T-cell (primary cell): Measurements from ENCODE around the gene TMA7. TPM values are rescaled to one million over a fixed set of nuclear protein-coding genes. Genes with fewer than 3 reads are reported as not detected.
"Not testable (repeated sequence)": the region's sequence is repeated elsewhere in the genome, so short reads cannot be mapped to it uniquely, and the experiment has no call there.

Experiments used
- ATAC-seq, 4 experiments: fragments of 200-7000 bp in 3 of 4; fragments of 150-1000 bp in 1 of 4; cut with Tn5 transposase; replicated peaks in 1 of 4; 1 replicate in 3 of 4; 2 replicates in 1 of 4; pipeline ENCODE4 v1.10.0; 2021; ENCODE audit warnings: moderate library complexity in 3 of 4, mild to moderate bottlenecking in 2 of 4, moderate number of reproducible peaks in 1 of 4
- CTCF ChIA-PET, 2 donors: fragments of 300-600 bp; sonication (Branson Sonifier 250); formaldehyde crosslinking; loops; one replicate each; lab custom pipeline; 2022; ENCODE audit warnings: antibody characterized with exemption in 2 of 2; lab: Charles Lee
- POLR2A ChIA-PET, 2 donors: fragments of 300-600 bp; sonication (Branson Sonifier 250); formaldehyde crosslinking; loops; one replicate each; lab custom pipeline; 2022; ENCODE audit warnings: antibody characterized with exemption in 2 of 2; lab: Charles Lee
- DNase-seq, 35 experiments: peaks; one replicate each; pipeline versions ENCODE4 v3.0.0 to v3.0.0-alpha.2; 2013 to 2023
- H3K27ac ChIP-seq: one replicate; pipeline ENCODE4 v1.5.1; 2013; ENCODE audit warnings: low read length
- H3K27me3 ChIP-seq, 2 experiments: replicated peaks in 1 of 2; 1 replicate in 1 of 2; 2 replicates in 1 of 2; pipeline versions ENCODE4 v1.6.1 to v1.7.0; 2013; ENCODE audit warnings: low read length in 1 of 2, mixed read lengths in 1 of 2; ENCODE audit not compliant: control insufficient read depth in 2 of 2, insufficient read depth in 2 of 2; ENCODE audit errors: extremely low read depth in 1 of 2
- H3K36me3 ChIP-seq, 2 donors: 1 replicate in 1 of 2; 2 replicates in 1 of 2; pipeline versions ENCODE4 v1.6.1 to v1.7.0; 2013; ENCODE audit warnings: low read length in 1 of 2; ENCODE audit not compliant: control insufficient read depth in 2 of 2, insufficient read depth in 1 of 2; ENCODE audit errors: extremely low read depth in 1 of 2
- H3K4me1 ChIP-seq, 2 experiments: 1 replicate in 1 of 2; 2 replicates in 1 of 2; pipeline versions ENCODE4 v1.6.1 to v1.7.0; 2013; ENCODE audit warnings: low read length in 2 of 2, mixed read lengths in 1 of 2; ENCODE audit not compliant: insufficient read depth in 2 of 2, control insufficient read depth in 1 of 2; ENCODE audit errors: extremely low read depth in 1 of 2
- H3K4me3 ChIP-seq, 2 donors: 1 replicate in 1 of 2; 2 replicates in 1 of 2; pipeline versions ENCODE4 v1.5.1 to v1.7.0; 2013; ENCODE audit warnings: mild to moderate bottlenecking in 2 of 2, low read length in 1 of 2, moderate library complexity in 1 of 2; ENCODE audit not compliant: control insufficient read depth in 1 of 2; ENCODE audit errors: extremely low read depth in 1 of 2
- H3K9me3 ChIP-seq: 2 replicates; pipeline ENCODE4 v1.7.0; 2013
- H3K27ac Mint-ChIP-seq, 2 donors: one replicate each; pipeline ENCODE4 v1.8.0; 2020 to 2021; ENCODE audit warnings: mild to moderate bottlenecking in 2 of 2, mixed read lengths in 2 of 2
- H3K27me3 Mint-ChIP-seq, 2 donors: one replicate each; pipeline ENCODE4 v1.8.0; 2021 to 2022; ENCODE audit warnings: mixed read lengths in 2 of 2
- H3K36me3 Mint-ChIP-seq: one replicate; pipeline ENCODE4 v1.8.0; 2021; ENCODE audit warnings: mixed read lengths
- H3K4me1 Mint-ChIP-seq, 3 donors: one replicate each; pipeline ENCODE4 v1.8.0; 2020 to 2022; ENCODE audit warnings: mixed read lengths in 3 of 3, mild to moderate bottlenecking in 1 of 3
- H3K4me3 Mint-ChIP-seq, 3 donors: one replicate each; pipeline ENCODE4 v1.8.0; 2020 to 2022; ENCODE audit warnings: mild to moderate bottlenecking in 3 of 3, mixed read lengths in 3 of 3, moderate library complexity in 3 of 3
- H3K9me3 Mint-ChIP-seq, 3 donors: one replicate each; pipeline ENCODE4 v1.8.0; 2020 to 2022; ENCODE audit warnings: mixed read lengths in 3 of 3
- WGBS: methylation state at CpG from one replicate; pipeline ENCODE4 v1.1.5; 2013; ENCODE audit warnings: missing lambda C conversion rate; ENCODE audit not compliant: insufficient coverage; 5-methylcytosine and 5-hydroxymethylcytosine counted together
- total RNA-seq, 35 experiments: library from RNA in 6 of 35; stranded (reverse) in 6 of 35; fragments of 120-200 nt in 1 of 35; gene quantifications; one replicate each; pipeline versions ENCODE4 v1.2.1 to v1.2.4 and lab custom pipeline; 2013 to 2026

TMA7 gene
- total RNA-seq, 5 donors from 2014 or later (not counting 1 experiment from before 2014, with no cell fraction given): 216 to 245 (median 229) TPM

DNA sequence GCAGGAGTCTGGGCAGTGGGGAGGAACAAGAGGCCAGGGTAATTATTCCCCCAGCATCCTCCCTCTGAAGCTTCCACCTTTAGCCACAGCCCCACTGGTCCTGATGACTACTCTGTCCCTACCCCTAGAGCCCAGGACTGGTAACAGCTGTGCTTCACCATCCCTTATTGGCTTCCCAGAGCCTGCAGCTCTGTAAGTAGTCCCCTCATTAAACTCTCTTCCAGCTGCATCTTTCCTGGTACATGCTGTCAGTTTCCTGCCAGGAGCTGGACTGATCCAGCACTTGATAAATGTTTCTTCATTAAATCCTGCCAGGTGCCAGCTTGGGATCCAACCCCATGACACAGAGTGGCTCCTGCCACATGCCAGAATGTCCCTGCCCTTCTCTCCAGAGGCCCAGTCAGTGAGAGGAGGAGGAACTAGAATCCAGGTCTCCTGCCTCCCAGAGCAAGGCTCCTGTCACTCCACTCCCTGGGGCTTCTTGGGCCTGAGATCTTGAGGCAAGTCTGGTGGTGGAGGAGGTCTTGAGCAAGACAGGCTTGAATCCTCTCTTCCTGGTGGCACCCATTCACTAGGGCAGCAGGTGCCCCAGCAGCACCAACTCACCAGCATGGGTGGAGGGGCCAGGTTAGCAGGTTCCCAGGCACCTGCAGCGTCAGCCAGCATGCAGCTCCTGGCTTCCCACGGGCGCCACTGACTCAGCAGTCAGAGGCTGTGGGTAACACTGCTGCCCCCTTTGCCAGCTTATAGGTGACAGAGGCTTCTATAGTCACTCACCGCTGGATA is 40.5 kb upstream of the TMA7 start:
- no peaks in the 10 kb centered on the region for H3K4me1 Mint-ChIP-seq
- Histone ChIP-seq H3K4me3 (no peak overlapping the region), H3K36me3 (no peaks in the 10 kb centered on the region), H3K27ac (no peak overlapping the region), H3K4me1 (no peaks in the 10 kb centered on the region), H3K27me3 (peaks cover 0 to 15% of the 10 kb centered on the region in 2 experiments), H3K9me3 (no peaks in the 10 kb centered on the region)
- no peak overlapping the region for H3K4me3 Mint-ChIP-seq
- H3K36me3 Mint-ChIP-seq: no peaks in the 10 kb centered on the region
- POLR2A ChIA-PET: no interaction called here
- no peak overlapping the region for H3K27ac Mint-ChIP-seq
- H3K27me3 Mint-ChIP-seq: peaks cover 8 to 9% of the 10 kb centered on the region in 2 donors
- ATAC-seq (no peak), DNase-seq (peak in 1 of 35 experiments; percentile 5)
- WGBS: 7% methylated on average over 3 of the region's 4 CpGs
- CTCF ChIA-PET: interaction anchor here (0.6 to 3.9 kb wide), 9 partner anchors 19 to 360 kb away, joined by 3 to 113 read pairs (median 7); partner anchors contain the start of gene PFKFB4 (in 1 of the 2)
- H3K9me3 Mint-ChIP-seq: no peaks in the 10 kb centered on the region

DNA sequence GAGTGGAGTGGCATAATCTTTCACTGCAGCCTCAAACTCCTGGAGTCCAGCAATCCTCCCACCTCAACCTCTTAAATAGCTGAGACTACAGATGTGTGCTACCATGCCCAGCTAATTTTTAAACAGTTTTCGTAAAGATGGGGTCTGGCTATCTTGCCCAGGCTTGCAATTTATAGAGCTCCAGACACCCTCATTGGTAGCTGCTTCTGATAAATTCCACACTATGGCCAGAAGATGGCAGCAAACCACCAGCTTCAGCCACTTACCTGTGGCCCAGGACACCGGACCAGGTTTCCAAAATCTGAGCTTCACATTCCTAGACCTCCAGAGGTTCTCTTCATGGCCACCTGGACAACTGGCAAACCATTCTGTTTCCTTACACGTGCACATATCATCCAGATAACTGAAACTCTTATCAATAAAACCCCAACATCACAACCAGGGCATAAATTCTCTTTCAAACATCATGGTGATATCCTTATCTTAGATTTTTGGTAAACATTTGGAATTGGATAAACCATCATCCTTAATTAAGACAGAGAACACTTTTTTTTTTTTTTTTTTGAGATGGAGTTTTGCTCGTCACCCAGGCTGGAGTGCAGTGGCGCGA is 39.1 kb upstream of the TMA7 start:
- Mint-ChIP-seq H3K36me3 (no peaks in the 10 kb centered on the region), H3K9me3 (no peaks in the 10 kb centered on the region), H3K27me3 (peaks cover 3 to 5% of the 10 kb centered on the region in 2 donors), H3K4me1 (no peaks in the 10 kb centered on the region), H3K27ac (no peak overlapping the region), H3K4me3 (no peak overlapping the region)
- DNase-seq (peak; percentile 35 to 89 (median 56)), ATAC-seq (peak; percentile 75 to 84 (median 82))
- Histone ChIP-seq H3K27ac (no peak overlapping the region), H3K36me3 (no peaks in the 10 kb centered on the region), H3K4me3 (no peak overlapping the region), H3K4me1 (no peaks in the 10 kb centered on the region), H3K9me3 (no peaks in the 10 kb centered on the region), H3K27me3 (peaks cover 0 to 15% of the 10 kb centered on the region in 2 experiments)
- ChIA-PET CTCF (interaction anchor here (0.5 to 3.9 kb wide), 48 partner anchors 10 to 419 kb away, joined by 3 to 113 read pairs (median 4); partner anchors contain the start of genes CCDC51 (in 2 of the 2), TMA7 (in 2 of the 2), ATRIP (in 1 of the 2) and NME6 (in 1 of the 2)), POLR2A (interaction anchor here in 1 of 2 donors (0.7 kb wide), 1 partner anchor 382 kb away, joined by 4 read pairs; no protein-coding TSS in a partner anchor)
- 56% methylated on average over 5 of the region's 6 CpGs for WGBS

DNA sequence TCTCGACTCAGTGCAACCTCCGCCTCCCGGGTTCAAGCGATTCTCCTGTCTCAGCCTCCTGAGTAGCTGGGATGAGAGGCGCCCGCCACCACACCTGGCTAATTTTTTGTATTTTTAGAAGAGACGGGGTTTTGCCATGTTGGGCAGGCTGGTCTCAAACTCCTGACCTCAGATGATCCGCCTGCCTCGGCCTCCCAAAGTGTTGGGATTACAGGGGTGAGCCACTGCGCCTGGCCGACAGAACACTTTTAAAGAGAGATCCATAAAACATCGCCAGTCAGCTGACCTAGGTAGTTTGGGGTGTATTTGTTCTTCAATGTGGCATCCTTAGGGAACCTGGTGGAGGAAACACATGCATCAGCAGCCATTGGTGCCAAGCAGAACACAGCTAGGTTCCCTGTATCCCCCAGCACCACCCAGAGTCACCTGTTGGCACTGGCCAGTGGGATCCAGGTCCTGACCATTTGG is 38.6 kb upstream of the TMA7 start:
- H3K4me3 Mint-ChIP-seq, H3K9me3 ChIP-seq, H3K27ac Mint-ChIP-seq, H3K27me3 Mint-ChIP-seq, H3K4me1 Mint-ChIP-seq, ATAC-seq, H3K36me3 Mint-ChIP-seq, H3K4me3 ChIP-seq, DNase-seq, H3K4me1 ChIP-seq, H3K9me3 Mint-ChIP-seq, H3K27ac ChIP-seq, H3K36me3 ChIP-seq: not testable (repeated sequence)
- WGBS: 97% methylated on average over 4 of the region's 12 CpGs
- peaks cover 0 to 15% of the 10 kb centered on the region in 2 experiments for H3K27me3 ChIP-seq
- ChIA-PET CTCF (interaction anchor here (0.5 to 3.9 kb wide), 37 partner anchors 13 to 418 kb away, joined by 3 to 113 read pairs (median 4); partner anchors contain the start of genes CCDC51 (in 2 of the 2), TMA7 (in 2 of the 2), ATRIP (in 1 of the 2) and NME6 (in 1 of the 2)), POLR2A (interaction anchor here in 1 of 2 donors (0.7 kb wide), 1 partner anchor 382 kb away, joined by 4 read pairs; no protein-coding TSS in a partner anchor)

DNA sequence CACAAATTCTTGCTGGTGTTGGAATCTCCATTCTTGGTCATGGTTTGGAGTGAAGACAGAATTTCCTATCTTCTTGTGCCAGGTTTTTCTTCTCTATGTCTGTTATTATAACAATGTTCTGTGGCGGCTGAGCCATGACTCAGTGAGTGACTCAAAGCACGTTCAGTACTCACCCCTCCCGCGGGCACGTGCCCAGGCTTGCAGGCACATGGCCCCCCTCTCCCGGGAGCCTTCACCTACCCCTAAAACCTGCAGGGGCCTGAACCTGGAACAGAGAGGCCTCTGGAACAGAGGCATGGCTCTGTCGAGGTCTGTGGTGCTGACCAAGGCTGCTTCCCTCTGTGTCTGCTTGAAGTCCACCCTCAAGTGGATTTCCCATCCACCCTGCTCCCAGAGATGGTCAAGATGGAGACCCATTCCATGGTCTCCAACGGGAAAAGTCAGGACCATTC is 37.8 kb upstream of the TMA7 start:
- Mint-ChIP-seq H3K9me3 (no peaks in the 10 kb centered on the region), H3K4me3 (no peak overlapping the region), H3K4me1 (no peaks in the 10 kb centered on the region), H3K27me3 (peaks cover 0 to 3% of the 10 kb centered on the region in 2 donors), H3K27ac (no peak overlapping the region), H3K36me3 (no peaks in the 10 kb centered on the region)
- 67% methylated on average over 8 of the region's 8 CpGs for WGBS
- no peak overlapping the region for H3K4me3 ChIP-seq
- DNase-seq (no peak), ATAC-seq (no peak)
- no peaks in the 10 kb centered on the region for H3K9me3 ChIP-seq
- ChIA-PET POLR2A (no interaction called here), CTCF (interaction anchor here (0.5 to 3.9 kb wide), 7 partner anchors 34 to 212 kb away, joined by 3 to 113 read pairs (median 11); partner anchors contain the start of gene PFKFB4 (in 1 of the 2))
- no peaks in the 10 kb centered on the region for H3K36me3 ChIP-seq
- H3K4me1 ChIP-seq: no peaks in the 10 kb centered on the region
- no peak overlapping the region for H3K27ac ChIP-seq
- peaks cover 0 to 15% of the 10 kb centered on the region in 2 experiments for H3K27me3 ChIP-seq

DNA sequence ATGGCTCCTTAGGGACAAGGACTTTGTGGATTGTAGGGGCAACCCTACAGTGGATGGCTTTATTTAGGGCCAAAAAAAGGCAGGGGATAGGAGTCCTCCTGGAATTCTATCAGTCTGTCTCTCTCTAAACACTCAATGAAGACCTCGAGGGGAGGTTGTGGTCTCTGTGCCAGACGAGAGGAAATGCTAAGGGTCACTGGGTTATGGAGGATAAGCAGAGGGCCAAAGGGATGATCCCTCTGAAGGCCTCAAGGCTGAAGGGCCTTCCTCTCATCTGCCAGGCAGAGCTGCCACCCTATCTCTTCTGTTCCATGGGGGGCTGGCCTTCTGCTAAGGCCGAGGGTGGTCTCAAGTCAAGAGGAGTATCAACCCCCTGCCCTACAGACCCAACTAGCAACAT is 37.1 kb upstream of the TMA7 start:
- H3K4me1 Mint-ChIP-seq: no peaks in the 10 kb centered on the region
- H3K27ac Mint-ChIP-seq: no peak overlapping the region

More for the DNA sequence above, 37.1 kb upstream of the TMA7 start:
- 78% methylated on average over 1 of the region's 3 CpGs for WGBS
- ATAC-seq (no peak), DNase-seq (peak in 1 of 35 experiments; percentile 23)
- Histone ChIP-seq H3K4me3 (no peak overlapping the region), H3K36me3 (no peaks in the 10 kb centered on the region), H3K9me3 (no peaks in the 10 kb centered on the region), H3K27me3 (peaks cover 0 to 12% of the 10 kb centered on the region in 2 experiments), H3K4me1 (no peaks in the 10 kb centered on the region), H3K27ac (no peak overlapping the region)
- Mint-ChIP-seq H3K36me3 (no peaks in the 10 kb centered on the region), H3K9me3 (no peaks in the 10 kb centered on the region), H3K27me3 (peaks cover 0 to 3% of the 10 kb centered on the region in 2 donors), H3K4me3 (no peak overlapping the region)
- POLR2A ChIA-PET: no interaction called here
- CTCF ChIA-PET: interaction anchor here in 1 of 2 donors (1.0 kb wide), 1 partner anchor 33 kb away, joined by 3 read pairs; no protein-coding TSS in a partner anchor
